Measurements from ENCODE around the gene PFKFB4.
A peak's percentile ranks its signal among the peaks of the same experiment; 100 is the strongest.

Gene PFKFB4

DNA sequence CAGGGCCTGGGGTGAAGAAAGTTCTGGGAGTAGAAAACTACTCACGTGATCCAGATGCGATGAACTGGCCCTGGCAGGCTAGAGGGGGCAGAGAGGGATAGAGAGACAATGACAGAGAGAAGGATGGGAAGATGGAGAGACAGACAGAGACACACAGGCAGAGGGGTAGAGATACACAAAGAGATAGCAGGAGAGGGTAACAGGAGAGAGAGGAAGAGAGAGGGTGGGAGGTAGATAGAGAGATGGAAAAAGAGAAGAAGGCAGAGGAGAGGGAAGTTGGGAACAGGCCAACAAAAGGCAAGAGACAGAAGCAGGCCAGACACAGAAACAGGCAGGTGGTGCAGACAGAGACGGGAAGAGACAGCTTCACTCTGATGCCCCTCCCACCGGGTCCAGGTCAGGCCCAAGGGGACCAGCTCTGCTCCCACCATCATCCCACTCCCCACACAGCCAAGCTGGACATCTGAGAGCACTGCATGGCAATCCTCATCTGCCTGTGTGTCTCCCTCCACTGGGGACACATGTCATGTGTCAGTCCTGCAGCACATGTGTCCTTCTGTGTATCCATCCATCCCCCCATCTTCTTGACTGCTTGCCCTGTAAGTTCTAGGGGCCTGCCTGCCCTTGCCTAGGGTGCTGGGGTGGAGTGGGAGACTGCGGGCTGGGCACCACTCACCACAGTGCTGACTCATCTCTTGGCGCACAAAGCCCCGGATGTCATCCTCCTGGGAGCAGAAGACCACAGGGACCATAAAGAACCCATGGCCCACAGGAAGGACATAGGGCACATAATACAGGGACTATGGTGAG, 9.2 kb upstream of the PFKFB4 start:
- peak; percentile 73 for DNase-seq (ENCODE audit: low read depth)
- H3K4me3 ChIP-seq (ENCODE audit: low read length), result no peak overlapping the region
- TF ChIP-seq, protein P1, sequence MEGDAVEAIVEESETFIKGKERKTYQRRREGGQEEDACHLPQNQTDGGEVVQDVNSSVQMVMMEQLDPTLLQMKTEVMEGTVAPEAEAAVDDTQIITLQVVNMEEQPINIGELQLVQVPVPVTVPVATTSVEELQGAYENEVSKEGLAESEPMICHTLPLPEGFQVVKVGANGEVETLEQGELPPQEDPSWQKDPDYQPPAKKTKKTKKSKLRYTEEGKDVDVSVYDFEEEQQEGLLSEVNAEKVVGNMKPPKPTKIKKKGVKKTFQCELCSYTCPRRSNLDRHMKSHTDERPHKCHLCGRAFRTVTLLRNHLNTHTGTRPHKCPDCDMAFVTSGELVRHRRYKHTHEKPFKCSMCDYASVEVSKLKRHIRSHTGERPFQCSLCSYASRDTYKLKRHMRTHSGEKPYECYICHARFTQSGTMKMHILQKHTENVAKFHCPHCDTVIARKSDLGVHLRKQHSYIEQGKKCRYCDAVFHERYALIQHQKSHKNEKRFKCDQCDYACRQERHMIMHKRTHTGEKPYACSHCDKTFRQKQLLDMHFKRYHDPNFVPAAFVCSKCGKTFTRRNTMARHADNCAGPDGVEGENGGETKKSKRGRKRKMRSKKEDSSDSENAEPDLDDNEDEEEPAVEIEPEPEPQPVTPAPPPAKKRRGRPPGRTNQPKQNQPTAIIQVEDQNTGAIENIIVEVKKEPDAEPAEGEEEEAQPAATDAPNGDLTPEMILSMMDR (IDR thresholded peaks at IDR 0.05; ENCODE audit: insufficient read depth, low read depth, low read length, missing control alignments), result no peak

DNA sequence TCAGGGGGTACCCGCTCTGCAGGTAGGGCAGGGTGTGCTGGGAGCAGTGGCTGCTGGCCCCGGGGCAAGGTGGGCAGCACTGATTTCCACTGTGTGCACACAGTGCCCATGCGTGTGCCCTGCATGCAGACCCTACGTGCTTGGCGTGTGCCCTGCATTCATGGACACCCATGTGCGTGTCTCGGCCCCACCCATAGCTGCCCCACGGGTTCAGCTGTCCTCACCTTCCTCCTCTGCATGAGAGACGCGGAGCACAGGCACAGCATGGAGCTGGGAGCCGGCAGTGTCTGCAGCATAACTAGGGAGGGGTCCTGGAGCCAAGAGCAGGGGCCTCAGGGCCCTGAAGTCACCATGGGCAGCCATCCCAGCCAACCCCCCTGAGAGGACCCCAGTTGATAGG, 8.6 kb upstream of the PFKFB4 start:
- TF ChIP-seq, protein P1 (IDR thresholded peaks at IDR 0.05; ENCODE audit: insufficient read depth, low read depth, low read length, missing control alignments), result no peak
- no peak for DNase-seq (ENCODE audit: low read depth)
- no peak overlapping the region for H3K4me3 ChIP-seq (ENCODE audit: low read length)

DNA sequence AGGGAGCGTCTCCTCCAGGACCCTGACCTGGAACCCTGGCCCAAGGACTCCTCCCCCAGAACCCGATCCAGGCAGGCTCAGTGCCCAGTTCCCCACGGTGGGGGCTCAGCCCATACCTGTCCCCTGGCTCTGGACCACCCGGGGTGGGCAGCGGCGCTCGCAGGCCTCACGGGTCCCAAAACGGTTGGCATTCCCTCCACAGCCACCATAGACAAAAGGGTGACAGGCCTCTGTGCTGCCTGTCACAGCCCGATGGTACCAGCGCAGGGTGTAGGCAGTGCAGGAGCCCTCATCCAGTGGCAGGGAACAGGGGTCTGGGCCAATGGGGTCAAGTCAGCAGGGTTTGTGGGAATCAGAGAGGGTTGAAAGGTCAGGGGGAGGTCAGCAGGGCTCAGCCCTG, 8.1 kb upstream of the PFKFB4 start:
- no peak for DNase-seq (ENCODE audit: low read depth)
- TF ChIP-seq, protein P1 (IDR thresholded peaks at IDR 0.05; ENCODE audit: insufficient read depth, low read depth, low read length, missing control alignments), result no peak
- no peak overlapping the region for H3K4me3 ChIP-seq (ENCODE audit: low read length)

DNA sequence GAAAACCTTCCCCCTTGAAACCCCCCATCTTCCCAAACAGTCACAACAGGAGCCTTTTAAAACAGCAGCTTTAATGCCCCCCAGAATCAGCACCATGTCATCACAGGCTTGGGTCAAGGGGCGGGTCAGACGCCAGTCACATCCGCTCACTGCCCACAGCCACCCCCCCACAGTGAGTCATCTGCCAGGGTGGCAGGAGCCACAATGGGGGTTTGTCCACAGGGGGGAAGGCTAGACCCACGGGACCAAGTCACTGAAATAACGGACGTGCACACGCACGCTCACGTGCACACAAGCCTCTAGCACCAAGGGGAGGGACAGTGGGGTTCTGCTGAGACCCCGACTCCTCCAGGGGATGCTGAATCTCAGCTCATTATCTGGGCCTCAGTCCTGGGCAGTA, 7.4 kb upstream of the PFKFB4 start:
- DNase-seq (ENCODE audit: low read depth), result peak; percentile 50

DNA sequence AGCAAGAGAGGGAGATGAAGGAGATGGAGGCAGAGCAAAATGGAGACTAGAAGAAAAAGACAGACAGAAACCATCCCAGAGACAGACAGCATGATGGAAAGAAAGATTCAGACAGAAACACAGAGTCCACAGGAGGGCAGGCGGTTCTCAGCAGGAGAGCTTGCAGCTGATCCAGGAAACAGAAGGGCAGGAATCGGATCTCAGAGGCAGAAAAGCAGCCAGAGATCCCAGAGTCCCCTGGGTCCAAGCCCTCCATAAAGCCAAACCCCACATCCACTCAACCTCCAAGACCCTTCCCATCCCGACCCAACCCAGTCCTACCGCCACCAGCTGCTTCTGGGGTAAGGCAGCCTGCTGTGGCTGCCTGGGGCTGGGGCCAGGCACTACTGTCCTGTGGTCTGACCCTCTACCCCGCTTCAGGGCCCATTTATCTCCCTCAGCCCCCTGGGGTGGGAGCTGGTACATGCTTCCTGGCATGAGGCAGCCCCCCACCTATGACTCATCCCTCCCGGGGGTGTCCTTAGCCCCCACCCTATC, 6.8 kb upstream of the PFKFB4 start, which contains the start of gene UCN2:
TSS of gene UCN2 (minus strand) at position 400 of the 537 bp plus-strand sequence. CDS start 657 bp downstream, outside the sequence.
- DNase-seq (ENCODE audit: low read depth), result no peak
- H3K4me3 ChIP-seq (ENCODE audit: low read length), result no peak within 1 kb of the TSS
- TF ChIP-seq, protein P1 (IDR thresholded peaks at IDR 0.05; ENCODE audit: insufficient read depth, low read depth, low read length, missing control alignments), result no peak

More for the DNA sequence above, 7.4 kb upstream of the PFKFB4 start:
- TF ChIP-seq, protein P1 (IDR thresholded peaks at IDR 0.05; ENCODE audit: insufficient read depth, low read depth, low read length, missing control alignments), result no peak
- H3K4me3 ChIP-seq (ENCODE audit: low read length), result no peak overlapping the region

DNA sequence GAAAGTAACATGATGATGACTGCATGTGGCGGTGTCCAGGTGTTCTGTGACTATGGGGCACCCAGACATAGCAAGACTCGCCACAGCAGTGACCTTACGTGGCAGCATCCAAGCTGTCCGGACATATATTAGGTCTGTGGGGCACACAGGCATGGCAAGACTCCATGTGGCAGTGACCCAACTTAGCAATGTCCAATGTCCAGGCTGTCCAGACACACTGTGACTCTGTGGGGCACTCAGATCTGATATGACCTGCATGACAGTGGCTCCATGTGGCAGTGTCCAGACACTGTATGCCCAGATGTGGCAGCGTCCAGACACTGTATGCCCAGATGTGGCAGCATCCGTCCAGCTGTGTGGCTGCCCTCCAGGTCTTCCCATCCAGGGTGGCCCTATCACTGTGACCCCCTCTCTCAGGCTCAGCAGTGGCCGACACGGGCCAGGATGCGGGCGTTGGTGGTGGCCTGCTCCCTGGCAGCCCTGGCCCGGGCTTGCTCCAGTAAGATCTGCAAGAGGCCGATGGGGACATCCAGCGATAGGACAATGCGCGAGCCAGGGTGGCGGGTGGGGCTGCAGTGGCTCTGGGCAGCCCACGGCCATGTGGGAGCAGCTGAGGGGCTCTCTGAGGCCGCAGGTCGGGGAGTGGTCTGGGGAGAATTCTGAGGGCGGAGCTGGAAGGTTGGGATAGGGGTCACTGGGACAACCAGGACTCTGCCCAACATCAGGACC, 5.9 kb upstream of the PFKFB4 start:
- DNase-seq (ENCODE audit: low read depth), result no peak
- TF ChIP-seq, protein P1 (IDR thresholded peaks at IDR 0.05; ENCODE audit: insufficient read depth, low read depth, low read length, missing control alignments), result no peak
- H3K4me3 ChIP-seq (ENCODE audit: low read length), result no peak overlapping the region

Measured in epithelial cell of esophagus (primary cell).